Measurements from ENCODE around the gene ACAA2.

Gene ACAA2, protein sequence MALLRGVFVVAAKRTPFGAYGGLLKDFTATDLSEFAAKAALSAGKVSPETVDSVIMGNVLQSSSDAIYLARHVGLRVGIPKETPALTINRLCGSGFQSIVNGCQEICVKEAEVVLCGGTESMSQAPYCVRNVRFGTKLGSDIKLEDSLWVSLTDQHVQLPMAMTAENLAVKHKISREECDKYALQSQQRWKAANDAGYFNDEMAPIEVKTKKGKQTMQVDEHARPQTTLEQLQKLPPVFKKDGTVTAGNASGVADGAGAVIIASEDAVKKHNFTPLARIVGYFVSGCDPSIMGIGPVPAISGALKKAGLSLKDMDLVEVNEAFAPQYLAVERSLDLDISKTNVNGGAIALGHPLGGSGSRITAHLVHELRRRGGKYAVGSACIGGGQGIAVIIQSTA

DNA sequence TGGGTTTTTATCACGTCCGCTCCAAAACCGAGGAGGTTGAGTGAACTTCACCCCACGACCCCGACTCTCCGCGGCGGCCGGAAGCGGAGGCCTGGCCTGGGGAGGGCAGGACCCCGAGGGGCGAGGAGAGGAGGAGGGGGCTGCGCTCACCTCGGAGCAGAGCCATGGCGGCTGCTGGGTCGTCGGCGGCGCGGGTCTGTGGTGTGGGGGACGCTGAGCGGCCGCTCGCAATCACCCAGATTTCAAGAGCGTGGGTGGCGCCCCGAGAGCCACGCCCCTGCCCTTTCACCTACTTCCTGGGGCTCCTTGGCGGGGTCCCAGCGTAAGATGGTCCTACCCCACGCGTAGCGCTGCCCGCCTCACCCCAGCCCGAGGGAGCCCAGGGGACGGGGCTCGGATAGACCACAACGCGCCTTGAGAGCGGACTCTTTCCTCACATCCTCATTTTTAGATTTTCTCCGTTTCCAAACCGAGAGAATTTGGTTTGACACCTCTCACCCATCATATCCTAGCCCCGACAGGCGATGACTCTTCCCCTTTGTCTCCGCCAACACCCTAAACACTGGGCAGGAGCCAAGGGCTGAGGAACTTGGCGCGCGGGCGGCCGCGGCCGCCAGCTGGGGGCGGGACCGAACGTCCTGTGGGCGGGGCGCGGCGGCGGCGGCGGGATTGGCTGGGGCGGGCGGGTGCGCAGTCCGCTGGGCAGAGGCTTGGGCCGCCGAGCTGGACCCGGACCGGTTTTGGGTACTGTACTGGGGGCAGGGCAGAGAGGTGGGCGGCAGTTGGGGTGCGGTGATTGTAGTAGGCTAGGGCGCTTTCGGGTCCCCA lies at the start of gene ACAA2:
TSS of gene ACAA2 (minus strand) at position 215 of the 828 bp plus-strand sequence. CDS start at position 166, 49 bp downstream.
- DNase-seq, result peak; percentile 17

DNA sequence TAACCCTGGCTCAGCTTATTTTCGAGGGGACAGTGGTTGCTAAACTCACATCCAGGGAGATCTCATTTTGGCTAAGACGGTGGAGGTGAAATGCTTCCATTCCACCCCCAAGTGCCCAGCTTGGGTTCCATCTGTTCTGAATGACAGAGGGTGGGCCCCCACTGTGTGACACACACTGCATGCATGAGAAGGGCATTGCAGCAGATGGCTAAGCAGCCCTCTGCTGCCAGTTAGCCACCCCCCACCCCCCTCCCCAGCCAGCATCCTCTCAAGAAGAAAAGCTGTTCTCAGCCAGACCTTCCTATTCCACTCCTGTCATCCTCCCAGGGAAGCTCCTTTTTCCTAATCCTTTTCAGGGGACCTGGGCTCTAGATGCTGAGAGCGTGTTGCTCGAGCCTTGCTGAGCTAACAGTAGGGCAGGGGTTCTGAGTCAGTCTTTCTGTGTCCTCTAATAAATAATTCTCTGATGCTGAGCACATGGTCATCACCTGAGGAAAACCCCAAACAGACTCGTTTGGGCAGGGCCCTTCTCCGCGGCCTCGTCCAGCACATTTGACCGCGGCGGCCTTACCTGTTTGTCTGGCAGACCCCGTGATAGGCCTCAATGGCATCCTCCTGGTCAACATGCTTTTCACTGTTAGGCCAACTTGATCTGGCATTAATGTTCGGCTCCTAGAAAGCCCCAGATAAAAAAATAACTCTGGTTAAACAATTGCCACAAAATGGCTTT lies 49.5 kb upstream of the ACAA2 start:
- DNase-seq, result no peak

DNA sequence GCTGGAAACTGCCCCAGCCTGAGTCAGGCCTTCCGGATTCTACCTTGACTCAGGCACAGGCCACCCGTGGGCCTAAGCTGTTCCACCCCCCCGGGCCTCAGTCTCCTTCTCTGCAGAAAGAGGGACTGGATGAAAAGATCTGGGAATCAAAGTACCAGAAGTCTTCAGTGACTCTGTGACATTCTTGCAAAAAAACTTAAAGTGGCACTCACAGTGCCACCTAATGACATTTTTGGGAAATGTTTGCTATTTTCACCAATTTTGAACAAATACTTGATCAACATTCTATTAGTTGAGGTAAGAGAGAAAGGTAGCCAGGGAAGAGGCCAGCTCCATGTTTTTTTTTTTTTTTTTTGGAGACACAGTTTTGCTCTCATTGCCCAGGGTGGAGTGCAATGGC lies 48.3 kb upstream of the ACAA2 start:
- DNase-seq, result no peak

DNA sequence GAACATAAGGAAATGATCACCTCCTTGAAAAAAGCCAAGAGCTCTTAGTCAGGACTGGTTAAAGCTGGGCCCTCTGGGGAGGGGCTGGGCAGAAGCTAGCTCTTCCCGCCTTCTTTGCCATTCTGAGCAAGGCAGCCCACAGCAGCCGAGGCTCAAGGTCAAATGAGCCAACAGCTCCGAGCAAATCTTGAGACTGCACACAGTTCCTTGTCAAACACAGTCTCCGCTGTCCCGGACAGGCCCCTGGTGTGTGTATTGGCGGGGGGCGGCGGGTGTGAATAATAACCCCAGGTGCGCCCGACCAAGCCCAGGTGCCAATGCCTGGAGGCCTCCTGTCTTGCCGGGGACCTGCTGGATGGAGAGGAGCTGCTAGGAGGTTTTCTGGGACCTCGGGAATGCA lies 46.4 kb upstream of the ACAA2 start:
- no peak for DNase-seq

DNA sequence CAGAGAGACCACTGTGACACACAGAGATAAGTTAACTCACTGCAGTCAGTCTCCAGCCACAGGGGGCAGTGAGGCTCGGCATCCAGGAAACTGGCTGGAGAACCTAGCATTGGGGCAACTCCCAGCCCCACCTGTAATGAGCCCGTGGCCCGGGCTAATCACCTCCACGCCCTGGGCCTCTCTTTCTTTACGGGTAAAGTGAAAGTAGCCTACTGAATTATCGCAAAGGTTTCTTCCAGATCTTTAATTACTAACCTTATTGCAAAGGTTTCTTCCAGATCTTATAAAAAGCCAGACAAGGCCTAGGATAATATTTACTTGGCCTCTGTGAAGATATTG lies 45.7 kb upstream of the ACAA2 start:
- no peak for DNase-seq

DNA sequence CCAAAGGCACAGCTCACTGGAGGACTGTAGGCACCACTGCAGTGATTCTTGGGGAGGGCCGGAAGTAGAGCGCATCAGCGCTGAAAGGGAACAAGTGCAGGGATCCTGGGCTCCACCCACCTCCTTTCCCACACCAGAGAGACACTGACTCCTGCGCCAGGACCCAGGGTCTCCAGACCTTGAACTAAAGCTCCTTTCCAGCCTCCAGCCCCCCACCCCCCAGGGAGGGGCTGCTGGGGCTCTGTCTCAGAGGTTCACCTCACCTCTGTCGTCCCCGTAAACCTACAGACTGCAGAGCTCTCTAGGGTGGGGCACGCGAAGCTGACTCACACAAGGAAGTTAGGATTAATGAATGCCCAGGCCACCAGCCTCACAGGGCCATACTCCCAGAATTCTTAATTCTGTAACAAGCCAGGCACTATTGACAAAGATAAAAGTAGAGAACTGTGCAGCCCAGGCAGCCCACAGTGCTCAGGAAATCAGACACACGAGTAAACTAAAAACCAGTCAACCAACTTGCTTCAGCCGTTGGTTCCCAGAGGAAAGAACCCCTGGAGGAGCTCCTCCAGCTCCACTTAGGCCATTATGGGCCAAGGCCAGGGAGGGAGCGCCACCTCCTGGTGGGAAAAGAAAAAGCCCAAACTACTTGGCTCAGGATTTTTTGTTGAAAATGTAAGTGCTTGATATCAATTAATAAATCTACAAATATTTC lies 45.1 kb upstream of the ACAA2 start:
- peak; percentile 65 for DNase-seq

DNA sequence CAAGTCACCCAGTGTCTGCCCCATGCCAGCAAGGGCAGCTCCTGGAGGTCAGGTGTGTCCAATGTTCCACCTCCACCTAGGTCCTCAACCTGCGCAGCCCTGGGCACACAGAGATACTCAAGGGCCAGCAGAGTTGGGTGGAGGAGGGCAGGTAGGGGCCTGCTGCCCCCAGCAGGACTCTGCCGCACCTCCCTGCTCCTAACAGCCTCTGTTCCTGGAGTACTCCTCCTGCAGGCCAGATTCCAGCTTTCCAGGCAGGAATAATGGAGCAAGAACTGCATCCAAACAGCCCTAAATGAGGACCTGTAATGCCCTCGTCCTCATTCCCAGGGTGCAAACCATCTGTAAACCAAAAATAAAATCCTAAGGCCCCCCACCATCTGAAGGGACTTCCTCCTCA lies 44.4 kb upstream of the ACAA2 start:
- DNase-seq, result no peak

DNA sequence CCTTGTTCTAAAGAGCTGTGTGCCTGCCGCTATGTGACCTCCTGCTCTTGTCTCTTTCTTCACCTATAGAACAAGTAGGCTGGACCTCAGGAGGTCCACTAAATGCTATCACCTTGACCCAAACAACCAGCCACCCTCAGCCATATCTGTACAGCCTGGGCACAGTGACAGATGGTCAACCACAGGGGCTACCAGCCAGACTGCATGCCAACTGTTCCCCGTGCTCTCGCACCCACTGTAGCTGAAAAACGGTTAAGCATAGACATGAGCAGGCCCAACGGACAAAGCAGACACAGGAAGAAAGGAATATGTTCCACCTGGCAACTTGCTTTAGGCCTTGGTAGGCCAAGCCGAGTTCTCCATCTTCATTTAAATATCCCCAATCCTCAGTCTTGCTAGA lies 43.2 kb upstream of the ACAA2 start:
- DNase-seq, result no peak

DNA sequence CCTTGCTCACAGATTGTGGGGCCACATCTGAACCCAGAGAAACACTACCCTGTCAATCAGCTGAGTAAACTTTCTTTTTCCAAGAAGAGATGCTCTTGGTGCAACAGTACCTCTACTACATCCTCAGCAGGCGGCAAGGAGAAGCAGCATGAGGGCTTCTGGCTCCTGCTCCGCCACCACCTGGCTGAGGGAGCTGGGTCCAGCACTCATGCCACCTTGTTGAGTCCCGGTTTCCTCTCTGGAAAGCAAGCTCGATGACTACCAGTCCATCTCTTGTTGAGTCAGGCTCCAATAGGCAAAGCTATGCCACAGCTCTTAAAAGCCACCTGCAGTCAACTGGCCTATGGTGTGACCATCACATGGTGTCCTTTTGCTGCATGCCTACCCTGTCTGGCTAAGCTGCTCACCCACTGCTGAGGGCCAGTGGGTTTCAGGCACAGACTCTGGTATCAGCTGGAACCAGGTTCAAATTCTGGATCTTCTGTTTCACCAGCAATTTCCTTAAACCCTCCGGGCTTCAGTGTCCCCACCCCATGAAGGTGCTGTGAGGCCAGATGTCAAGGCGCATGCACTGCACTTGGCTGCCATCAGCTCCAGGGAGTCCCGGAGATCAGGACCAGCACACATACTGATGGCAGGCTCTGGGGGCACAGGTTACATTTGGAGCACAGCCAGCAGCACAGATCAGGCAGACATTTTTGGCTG lies 42.5 kb upstream of the ACAA2 start:
- DNase-seq, result no peak

DNA sequence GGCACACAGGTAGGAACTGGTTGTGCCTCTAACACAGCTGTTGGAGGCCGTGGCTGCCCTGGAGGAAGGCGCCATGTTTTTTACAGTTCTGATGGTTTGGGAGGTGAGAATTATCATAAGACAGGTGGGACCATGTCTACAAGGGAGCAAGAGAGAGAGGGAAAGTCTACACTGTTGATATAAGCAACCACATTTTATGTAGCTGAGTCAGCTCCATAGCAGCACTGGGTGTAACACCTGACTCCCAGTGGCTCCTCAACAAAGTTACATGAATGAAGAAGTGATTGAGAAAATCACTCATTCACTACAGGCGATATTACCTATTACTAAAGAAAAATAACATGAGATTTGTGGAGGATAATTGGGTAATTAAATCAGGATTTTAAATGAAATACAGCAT lies 41.3 kb upstream of the ACAA2 start:
- no peak for DNase-seq

DNA sequence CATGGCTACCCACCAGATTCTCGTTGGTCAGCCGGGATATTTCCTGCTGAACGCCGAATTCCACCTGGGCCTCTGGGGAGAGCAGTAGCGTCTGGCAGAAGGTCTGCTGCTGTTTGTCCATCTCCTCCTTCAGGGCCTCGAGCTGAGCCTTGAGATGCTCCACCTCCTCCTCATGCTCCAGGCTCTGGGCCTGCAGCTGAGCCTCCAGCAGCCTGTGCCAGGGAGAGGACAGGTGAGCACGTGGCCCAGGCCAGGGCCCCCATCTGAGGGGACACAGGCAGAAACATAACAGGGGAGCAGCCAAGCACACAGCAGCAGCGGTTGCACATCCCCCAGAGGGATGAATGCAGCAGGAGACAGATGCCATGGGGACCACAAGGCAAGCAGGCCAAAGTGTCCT lies 40.1 kb upstream of the ACAA2 start:
- DNase-seq, result no peak

DNA sequence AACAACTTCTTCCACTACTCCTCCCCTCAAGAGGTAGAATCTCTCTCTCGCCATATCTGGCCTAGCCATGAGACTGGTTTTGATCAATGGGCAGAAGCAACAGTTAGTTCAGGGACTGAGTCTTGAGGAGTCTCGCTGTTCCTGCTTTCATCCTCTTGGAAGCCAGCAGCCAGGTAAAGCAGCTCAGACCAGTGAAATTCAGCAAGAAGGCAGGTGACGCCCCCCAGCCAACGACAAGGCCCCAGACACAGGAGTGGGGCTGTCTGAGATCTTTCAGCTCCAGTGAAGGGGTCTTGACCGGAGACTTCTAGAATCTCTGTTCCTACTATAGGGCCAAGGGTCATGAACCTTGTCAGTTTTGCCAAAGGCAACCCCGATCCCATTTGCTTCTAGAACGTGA lies 39.7 kb upstream of the ACAA2 start:
- no peak for DNase-seq

DNA sequence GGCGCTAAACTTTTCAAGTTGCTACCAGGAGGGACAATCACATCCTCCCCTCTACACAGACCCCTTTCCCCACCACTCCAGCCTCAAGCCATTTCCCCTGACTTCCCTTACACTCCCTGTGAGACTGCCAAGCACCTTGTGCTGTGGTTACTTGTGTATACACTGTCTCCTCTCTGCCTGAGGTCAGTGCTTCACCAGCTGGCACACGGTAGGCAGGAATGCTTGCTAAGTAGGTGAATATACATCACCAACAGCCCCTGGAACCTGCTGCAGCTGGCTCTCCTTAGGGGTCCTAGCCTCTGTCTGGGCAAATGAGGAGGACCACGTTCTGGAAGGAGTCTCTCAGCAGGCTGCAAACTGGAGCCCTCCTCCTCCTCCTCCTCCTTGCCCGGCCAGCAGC lies 38.3 kb upstream of the ACAA2 start:
- no peak for DNase-seq

DNA sequence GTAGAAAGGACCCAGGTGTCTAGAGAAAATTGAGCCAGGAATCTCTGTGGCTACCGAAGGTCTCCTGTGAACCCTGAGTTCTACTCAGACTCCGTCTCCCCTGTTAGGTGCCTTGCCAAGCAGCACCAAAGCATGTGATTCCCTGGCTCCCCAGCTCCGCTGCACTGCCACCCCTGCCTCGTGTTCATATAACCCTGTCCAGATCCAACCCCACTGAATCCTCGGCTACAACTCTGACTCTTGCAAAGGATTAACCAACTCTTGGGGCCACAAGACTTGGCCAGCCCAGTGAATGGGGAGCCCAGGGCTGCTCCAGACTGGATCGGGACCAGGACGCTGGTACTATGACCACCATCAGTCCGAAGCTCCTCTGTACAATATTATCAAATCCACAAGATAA lies 37.3 kb upstream of the ACAA2 start:
- DNase-seq, result no peak

DNA sequence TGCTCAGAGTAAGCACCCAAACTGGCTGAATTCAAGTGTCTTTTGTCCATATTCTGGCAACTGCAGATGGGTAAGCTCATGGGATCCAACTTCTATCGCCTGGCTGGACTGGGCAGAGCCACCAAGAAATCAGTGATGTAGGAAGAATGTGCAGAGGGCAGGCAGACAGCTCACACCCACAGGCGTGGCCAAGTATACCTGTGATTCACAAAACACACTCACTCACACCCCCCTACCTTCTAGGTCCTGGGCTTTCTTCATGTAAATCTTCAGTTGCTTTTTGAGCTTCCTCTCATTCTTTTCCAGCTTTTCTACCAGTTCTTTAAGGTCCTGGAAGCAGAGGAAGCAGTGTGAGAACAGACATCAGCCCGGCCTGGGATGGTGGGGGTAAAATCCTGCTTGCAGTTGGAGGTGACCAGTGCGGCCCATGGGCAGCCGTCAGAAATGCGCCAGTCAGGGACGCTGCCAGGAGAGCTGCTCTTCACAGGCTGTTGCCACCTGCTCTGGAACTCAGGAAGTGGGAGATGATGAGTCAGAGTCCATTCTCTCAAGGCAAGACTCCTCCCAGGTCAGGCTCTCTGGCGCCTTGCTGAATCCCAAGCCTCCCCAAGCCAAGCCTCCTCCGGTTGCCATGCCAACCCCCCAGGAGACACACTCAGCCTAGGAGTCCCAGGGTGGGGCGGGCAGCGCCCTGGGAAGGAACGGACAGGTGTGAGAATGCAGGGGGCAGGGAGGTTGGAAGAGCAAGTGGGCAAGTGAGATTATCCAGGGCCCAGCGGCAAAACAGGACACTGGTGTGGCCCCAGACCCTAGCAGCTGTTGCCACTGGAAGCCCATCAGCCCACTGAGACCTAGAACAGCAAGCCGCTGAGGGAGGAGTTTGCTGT lies 36.2 kb upstream of the ACAA2 start:
- DNase-seq, result no peak

DNA sequence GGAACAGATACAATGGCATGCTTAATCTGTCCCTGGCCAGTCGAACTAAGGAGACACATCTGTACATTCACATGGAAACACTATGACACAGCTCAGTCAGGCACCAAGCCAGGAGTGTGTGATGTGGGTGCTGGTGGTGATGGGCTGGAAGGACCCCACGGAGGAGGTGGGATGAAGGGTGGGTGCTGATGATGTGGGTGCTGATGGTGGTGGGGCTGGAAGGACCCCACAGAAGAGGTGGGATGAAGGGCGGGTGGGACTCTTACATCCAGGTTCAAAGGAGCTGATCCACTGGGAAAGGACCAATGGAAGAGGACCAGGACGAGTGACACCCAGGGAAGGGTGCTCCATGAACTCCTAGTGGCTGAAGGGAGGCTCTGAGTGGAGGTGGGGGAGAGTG lies 34.8 kb upstream of the ACAA2 start:
- no peak for DNase-seq

DNA sequence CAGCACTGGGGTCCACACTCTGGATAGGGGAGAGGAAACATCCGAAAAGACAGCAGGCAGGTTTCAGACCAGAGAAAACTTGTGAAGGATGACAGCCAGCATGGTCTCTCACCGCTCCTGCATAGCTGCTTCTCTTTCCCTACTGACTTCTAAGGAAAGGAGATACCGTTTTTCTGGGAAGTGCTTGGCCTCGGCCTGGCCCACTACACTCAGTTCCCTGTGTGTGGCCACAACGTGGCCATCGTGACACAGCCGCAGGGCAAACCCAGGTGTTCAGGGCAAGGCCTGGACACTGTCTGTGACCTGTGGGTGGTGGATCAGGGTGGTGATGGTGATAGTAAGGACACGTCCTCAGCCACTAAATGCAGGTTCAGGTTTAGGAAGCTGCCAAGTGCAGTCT lies 34.2 kb upstream of the ACAA2 start:
- DNase-seq, result no peak

DNA sequence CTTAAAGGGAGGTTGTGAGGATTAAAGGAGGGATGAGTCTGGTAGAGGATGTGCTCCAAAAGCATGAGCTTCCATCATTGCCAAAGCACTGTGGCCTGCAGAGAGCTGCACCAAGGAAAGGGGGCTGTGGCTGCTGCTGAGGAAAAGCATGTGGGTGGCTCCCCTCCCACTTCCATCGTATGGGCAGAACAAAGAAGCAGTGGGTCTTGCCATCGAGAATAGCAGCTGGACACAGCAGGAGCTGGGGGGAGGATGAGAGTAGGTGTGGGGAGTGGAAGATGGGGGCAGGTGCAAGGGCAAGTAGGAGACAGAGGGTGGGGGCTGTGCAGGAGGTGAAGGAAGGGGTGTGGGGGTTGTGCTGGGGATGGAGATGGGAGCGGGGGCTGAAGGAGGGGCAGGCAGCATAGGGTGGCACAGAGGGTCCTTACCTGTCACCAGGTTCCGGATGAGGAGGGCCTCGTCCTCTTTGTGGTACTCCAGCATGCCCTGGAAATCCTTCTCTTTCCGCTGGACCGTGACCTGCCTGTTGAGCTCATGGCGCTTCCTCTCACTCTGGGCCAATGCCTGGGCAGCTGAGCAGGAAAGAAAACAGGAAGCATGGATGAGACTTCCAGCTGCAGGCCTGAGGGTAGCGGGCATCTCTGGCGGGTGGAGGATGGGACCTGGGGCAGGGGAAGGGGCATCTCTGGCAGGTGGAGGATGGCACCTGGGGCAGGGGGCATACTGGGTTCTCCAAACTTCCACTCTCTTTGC lies 33.6 kb upstream of the ACAA2 start:
- no peak for DNase-seq

DNA sequence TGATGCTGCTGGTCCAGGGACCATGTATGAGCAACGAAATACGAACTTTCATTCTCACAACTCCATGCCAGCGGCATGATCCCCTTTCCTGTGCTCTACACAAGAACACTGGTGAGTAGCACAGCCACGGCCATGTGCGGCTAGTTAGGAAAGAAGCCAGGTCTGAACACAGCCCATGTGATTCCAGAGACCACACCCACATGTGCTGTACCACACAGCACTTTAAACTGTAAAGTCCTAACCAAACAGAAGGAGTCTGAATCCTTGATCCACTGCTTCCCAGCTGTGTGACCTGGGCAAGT lies 33.0 kb upstream of the ACAA2 start:
- DNase-seq, result no peak

DNA sequence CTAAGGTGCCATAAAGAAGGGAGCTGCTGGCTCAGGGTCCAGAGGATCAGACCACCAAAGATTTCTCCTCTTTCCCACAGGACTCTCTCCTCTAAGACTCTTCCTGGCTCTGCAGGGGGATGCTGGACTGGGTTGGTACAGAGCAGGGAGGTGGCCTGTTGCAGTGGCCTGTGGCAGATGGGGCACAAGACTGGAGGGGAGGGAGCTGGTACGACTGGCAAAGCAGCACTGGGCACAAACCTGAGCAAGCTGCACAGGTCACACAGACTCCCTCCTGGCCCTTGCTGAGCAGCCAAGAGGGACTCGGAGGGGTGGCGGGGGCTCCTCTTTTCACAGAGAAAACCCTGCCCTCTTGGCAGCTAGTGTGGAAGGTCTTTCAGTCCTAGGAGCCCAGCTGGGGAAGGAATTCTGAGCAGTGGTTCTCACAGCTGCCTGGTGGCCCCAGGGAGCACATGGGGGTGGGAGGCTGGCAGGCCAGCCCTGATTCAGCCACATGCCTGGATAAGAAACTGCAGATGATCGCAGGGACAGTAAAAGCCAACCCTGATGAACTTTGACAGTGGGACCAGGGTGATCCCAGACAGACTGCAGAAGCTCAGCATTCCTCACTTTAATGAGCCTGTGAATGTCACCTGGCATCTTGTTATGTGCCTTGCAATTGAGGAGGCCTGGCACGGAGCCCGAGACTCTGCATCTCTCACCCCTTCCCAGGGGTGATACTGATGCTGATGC lies 32.5 kb upstream of the ACAA2 start:
- no peak for DNase-seq

Data from NCI-H1048 (cell line).